Ascending aorta (tissue), 2 donors: ENCODE results near the gene PEX10. TPM values are rescaled to one million over a fixed set of nuclear protein-coding genes. Genes with fewer than 3 reads are reported as not detected.

Source experiments
- DNase-seq, 2 donors: peaks; one replicate each; pipeline ENCODE4 v3.0.0-alpha.2; 2019; ENCODE audit warnings: low spot score in 2 of 2
- H3K27ac ChIP-seq, 2 donors: fragments of 200-600 bp; sonication (generic); one replicate each; pipeline ENCODE4 v1.5.1; 2016 to 2017; ENCODE audit warnings: mild to moderate bottlenecking in 1 of 2
- H3K27me3 ChIP-seq: fragments of 200-600 bp; sonication (generic); one replicate; pipeline ENCODE4 v1.5.1; 2017
- H3K36me3 ChIP-seq, 2 donors: fragments of 200-600 bp; sonication (generic); one replicate each; pipeline ENCODE4 v1.5.1; 2016
- H3K4me1 ChIP-seq, 2 donors: fragments of 200-600 bp; sonication (generic); one replicate each; pipeline ENCODE4 v1.5.1; 2016 to 2017; ENCODE audit warnings: mild to moderate bottlenecking in 1 of 2
- H3K4me3 ChIP-seq, 2 donors: fragments of 200-600 bp; sonication (generic); one replicate each; pipeline ENCODE4 v1.5.1; 2016 to 2017; ENCODE audit warnings: mild to moderate bottlenecking in 1 of 2
- H3K9me3 ChIP-seq, 2 donors: fragments of 200-600 bp; sonication (generic); one replicate each; pipeline ENCODE4 v1.5.1; 2016
- intact Hi-C: fragments of 100-400 bp; cut with DNase I; formaldehyde crosslinking; loops from one replicate; pipeline ENCODE4 v1.15.1; 2023
- total RNA-seq: library from RNA; depleted of rRNA; stranded (reverse); fragments of >200 nt; gene quantifications from one replicate; pipeline ENCODE4 v1.1.0, GENCODE V29; 2016
- TF ChIP-seq, protein P1 (sequence below), 3 experiments: fragments of 200-600 bp in 2 of 3; fragments of 450-650 bp in 1 of 3; sonication (generic) in 2 of 3; IDR thresholded peaks; one replicate each; pipeline ENCODE4 v1.5.1; 2016 to 2019; ENCODE audit warnings: antibody characterized with exemption in 3 of 3, mild to moderate bottlenecking in 1 of 3, moderate library complexity in 1 of 3

The PEX10 gene
- total RNA-seq, 1 donor from 2014 or later = 26.1 TPM

DNA sequence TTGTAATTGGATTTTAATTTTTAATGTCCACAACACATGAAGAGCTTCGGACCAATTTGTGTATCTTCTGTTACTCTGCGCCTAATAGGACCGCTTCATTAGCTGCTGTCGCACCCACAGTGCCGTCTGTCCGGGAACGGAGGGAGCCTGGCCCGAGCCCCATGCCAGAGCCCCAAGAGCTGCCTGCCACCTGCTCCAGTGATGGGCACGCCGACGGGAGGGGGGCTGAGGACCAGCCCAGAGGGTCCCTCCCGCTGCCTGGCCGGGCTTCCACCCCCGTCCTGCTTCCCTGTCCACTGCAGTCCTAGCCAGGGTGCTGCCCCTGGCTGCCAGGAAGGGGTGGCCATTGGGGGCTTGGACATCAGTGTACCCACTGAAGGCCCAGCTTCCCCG is 33.5 kb upstream of the PEX10 start:
- Histone ChIP-seq H3K27ac (no peak overlapping the region), H3K36me3 (no peaks in the 10 kb centered on the region), H3K9me3 (no peaks in the 10 kb centered on the region), H3K4me1 (no peaks in the 10 kb centered on the region), H3K4me3 (no peak overlapping the region), H3K27me3 (peaks cover 8% of the 10 kb centered on the region)
- DNase-seq = no peak
- intact Hi-C loops = no loop called here
- TF ChIP-seq, protein P1, sequence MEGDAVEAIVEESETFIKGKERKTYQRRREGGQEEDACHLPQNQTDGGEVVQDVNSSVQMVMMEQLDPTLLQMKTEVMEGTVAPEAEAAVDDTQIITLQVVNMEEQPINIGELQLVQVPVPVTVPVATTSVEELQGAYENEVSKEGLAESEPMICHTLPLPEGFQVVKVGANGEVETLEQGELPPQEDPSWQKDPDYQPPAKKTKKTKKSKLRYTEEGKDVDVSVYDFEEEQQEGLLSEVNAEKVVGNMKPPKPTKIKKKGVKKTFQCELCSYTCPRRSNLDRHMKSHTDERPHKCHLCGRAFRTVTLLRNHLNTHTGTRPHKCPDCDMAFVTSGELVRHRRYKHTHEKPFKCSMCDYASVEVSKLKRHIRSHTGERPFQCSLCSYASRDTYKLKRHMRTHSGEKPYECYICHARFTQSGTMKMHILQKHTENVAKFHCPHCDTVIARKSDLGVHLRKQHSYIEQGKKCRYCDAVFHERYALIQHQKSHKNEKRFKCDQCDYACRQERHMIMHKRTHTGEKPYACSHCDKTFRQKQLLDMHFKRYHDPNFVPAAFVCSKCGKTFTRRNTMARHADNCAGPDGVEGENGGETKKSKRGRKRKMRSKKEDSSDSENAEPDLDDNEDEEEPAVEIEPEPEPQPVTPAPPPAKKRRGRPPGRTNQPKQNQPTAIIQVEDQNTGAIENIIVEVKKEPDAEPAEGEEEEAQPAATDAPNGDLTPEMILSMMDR (IDR thresholded peaks at IDR 0.05) = no peak

GRCh38 chr1:2445162-2445822 is 32.9 kb upstream of the PEX10 start:
- H3K4me1 ChIP-seq = no peaks in the 10 kb centered on the region
- TF ChIP-seq, protein P1 (IDR thresholded peaks at IDR 0.05) = no peak
- H3K27me3 ChIP-seq = peaks cover 8% of the 10 kb centered on the region
- DNase-seq = no peak
- H3K27ac ChIP-seq = no peak overlapping the region
- H3K36me3 ChIP-seq = no peaks in the 10 kb centered on the region
- H3K4me3 ChIP-seq = no peak overlapping the region
- H3K9me3 ChIP-seq = no peaks in the 10 kb centered on the region
- intact Hi-C loops = no loop called here

- H3K36me3 ChIP-seq = no peaks in the 10 kb centered on the region
- no peaks in the 10 kb centered on the region for H3K4me1 ChIP-seq
- peaks cover 8% of the 10 kb centered on the region for H3K27me3 ChIP-seq
- intact Hi-C loops = no loop called here
- no peaks in the 10 kb centered on the region for H3K9me3 ChIP-seq
- TF ChIP-seq, protein P1 (IDR thresholded peaks at IDR 0.05) = no peak
- no peak for DNase-seq
- no peak overlapping the region for H3K4me3 ChIP-seq
- H3K27ac ChIP-seq = no peak overlapping the region
Observed at GRCh38 chr1:2444138-2444591, 31.8 kb upstream of the PEX10 start.

- TF ChIP-seq, protein P1 (IDR thresholded peaks at IDR 0.05) = peak in 1 of 3 experiments; percentile 8
- Histone ChIP-seq H3K9me3 (no peaks in the 10 kb centered on the region), H3K27ac (no peak overlapping the region), H3K4me1 (no peaks in the 10 kb centered on the region), H3K4me3 (no peak overlapping the region), H3K36me3 (no peaks in the 10 kb centered on the region), H3K27me3 (peaks cover 12% of the 10 kb centered on the region)
- intact Hi-C loops = no loop called here
- DNase-seq = no peak
Observed at GRCh38 chr1:2443277-2444137, 31.1 kb upstream of the PEX10 start.

DNA sequence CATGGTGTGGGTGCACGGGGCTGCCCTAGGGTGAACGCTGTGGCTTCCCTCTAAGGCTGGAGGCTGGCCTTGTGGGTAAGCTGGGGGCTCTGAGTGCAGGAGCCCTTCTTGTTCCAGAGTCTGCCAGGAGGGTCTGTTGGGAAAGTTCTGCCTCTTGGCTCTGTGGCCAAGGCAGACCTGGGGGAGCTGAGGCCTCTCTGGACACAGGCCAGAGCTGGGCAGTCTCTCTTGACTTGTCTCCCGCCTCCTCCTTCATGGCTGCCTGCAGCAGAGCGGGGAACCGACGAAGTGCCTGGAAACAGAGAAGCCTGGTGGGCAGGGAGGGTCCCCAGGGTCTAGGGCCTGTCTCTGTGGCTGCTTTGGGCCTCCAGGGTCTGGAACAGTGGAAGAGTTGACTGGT is 30.3 kb upstream of the PEX10 start:
- Histone ChIP-seq H3K9me3 (no peaks in the 10 kb centered on the region), H3K27me3 (peaks cover 12% of the 10 kb centered on the region), H3K4me1 (no peaks in the 10 kb centered on the region), H3K36me3 (no peaks in the 10 kb centered on the region), H3K27ac (no peak overlapping the region), H3K4me3 (no peak overlapping the region)
- TF ChIP-seq, protein P1 (IDR thresholded peaks at IDR 0.05) = no peak
- intact Hi-C loops = no loop called here
- no peak for DNase-seq
